Gastrocnemius medialis (tissue), 4 donors: ENCODE results near the gene ARHGAP19.

ENCODE experiments used
- CTCF ChIP-seq, 5 experiments: fragments of 450-650 bp in 3 of 5; fragments of 200-600 bp in 2 of 5; sonication (generic) in 2 of 5; IDR thresholded peaks in 4 of 5; conservative IDR thresholded peaks in 1 of 5; 1 replicate in 4 of 5; 2 replicates in 1 of 5; pipeline ENCODE4 v1.5.1; 2016 to 2019; ENCODE audit warnings: antibody characterized with exemption in 5 of 5, mild to moderate bottlenecking in 3 of 5, moderate library complexity in 3 of 5
- POLR2A ChIP-seq, 2 donors: fragments of 450-650 bp; IDR thresholded peaks; one replicate each; pipeline ENCODE4 v1.6.1; 2017; ENCODE audit warnings: antibody characterized with exemption in 2 of 2, mild to moderate bottlenecking in 2 of 2, moderate library complexity in 2 of 2

- TF ChIP-seq CTCF (IDR thresholded peaks at IDR 0.05 in 4 of 5, conservative IDR thresholded peaks at IDR 0.05 in 1 of 5) (no peak), POLR2A (IDR thresholded peaks at IDR 0.05) (no peak)
Measured at GRCh38 chr10:97273700-97274099, 18.7 kb downstream of the ARHGAP19 start.
